ENCODE measurements around the gene CHD5.

CHD5 gene

DNA sequence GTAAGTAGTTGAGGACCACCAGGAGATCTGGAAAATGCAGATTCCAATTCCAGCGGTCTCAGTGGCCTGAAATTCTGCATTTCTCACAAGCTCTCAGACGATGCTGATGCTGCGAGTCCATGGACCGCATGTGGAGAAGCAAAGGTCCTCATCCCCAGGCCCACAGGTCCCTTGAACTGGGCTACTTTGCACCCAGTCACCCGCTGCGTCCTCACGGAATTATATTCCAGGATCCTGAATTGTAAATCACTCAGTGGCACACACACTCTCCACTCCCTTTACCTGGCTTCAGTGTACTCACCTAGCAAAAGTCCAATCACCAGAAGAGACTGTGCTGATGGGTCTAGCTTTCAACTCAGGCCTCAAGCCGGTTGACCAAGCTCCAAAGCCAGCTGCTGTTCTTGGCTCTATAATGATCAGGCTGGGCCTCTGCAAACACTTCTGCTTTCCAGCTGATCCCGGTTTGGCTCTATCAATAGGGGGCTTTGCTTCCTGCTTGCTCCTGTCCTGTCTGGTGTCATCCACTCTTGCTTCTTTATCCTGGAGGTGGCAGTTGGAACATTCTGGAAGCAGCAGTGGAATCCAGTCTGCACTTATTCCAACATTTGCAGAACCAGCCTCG is 20.2 kb upstream of the CHD5 start:
- TF ChIP-seq, protein P1, sequence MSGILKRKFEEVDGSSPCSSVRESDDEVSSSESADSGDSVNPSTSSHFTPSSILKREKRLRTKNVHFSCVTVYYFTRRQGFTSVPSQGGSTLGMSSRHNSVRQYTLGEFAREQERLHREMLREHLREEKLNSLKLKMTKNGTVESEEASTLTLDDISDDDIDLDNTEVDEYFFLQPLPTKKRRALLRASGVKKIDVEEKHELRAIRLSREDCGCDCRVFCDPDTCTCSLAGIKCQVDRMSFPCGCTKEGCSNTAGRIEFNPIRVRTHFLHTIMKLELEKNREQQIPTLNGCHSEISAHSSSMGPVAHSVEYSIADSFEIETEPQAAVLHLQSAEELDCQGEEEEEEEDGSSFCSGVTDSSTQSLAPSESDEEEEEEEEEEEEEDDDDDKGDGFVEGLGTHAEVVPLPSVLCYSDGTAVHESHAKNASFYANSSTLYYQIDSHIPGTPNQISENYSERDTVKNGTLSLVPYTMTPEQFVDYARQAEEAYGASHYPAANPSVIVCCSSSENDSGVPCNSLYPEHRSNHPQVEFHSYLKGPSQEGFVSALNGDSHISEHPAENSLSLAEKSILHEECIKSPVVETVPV (CRISPR knock-in tag; IDR thresholded peaks at IDR 0.05), result no peak
- TF ChIP-seq ZNF565 (CRISPR knock-in tag; conservative IDR thresholded peaks at IDR 0.05; ENCODE audit: low read depth), result no peak
- no peak for TF ChIP-seq OSR1 (CRISPR knock-in tag; IDR thresholded peaks at IDR 0.05)
- TF ChIP-seq, protein P2, sequence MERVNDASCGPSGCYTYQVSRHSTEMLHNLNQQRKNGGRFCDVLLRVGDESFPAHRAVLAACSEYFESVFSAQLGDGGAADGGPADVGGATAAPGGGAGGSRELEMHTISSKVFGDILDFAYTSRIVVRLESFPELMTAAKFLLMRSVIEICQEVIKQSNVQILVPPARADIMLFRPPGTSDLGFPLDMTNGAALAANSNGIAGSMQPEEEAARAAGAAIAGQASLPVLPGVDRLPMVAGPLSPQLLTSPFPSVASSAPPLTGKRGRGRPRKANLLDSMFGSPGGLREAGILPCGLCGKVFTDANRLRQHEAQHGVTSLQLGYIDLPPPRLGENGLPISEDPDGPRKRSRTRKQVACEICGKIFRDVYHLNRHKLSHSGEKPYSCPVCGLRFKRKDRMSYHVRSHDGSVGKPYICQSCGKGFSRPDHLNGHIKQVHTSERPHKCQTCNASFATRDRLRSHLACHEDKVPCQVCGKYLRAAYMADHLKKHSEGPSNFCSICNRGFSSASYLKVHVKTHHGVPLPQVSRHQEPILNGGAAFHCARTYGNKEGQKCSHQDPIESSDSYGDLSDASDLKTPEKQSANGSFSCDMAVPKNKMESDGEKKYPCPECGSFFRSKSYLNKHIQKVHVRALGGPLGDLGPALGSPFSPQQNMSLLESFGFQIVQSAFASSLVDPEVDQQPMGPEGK (CRISPR knock-in tag; IDR thresholded peaks at IDR 0.05; ENCODE audit: borderline replicate concordance), result no peak
- ATAC-seq, result no peak

DNA sequence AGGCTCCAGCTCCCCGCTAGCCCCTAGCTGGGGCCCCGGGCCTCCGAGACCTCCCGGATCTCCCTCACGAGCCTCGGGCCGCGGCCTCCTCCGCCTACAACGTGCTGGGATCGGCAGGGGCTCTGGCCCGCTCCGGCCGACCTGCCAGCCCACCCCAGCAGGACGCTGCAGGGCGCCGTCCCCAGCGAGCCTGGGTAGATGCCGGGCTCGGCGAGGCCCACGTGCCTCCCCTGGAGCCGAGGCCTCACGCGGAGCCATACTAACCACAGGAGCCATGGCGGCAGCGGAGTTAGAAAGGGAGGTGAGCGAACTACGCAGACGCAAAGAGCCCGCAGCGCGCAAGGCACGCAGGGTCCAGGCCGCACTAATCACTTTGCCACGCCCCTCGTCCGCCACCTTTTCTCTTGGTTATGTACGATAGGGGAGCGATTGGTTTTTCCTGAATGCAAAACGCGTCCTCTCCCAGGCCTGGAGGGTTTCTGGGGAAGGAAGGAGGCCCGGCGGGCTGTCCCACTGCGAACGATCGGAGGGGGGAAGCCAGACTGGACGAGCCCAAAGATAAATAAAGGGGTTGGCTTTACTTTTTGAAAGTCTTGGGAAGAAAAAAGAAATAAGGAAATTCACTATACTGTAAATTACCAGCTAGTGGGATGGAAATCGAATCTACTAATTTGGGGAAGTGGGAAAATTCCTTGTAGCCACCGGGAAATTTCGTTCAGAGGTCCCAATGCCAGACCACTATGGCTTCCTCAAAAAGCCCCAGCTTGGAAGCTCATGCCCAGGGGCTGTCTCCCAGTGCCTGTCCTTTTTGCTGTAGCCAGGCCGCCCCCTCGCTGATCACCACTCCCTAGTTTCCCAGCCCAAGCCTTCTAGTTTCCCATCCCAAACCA is 19.4 kb upstream of the CHD5 start, which contains the start of gene RPL22:
RPL22 (minus strand) TSS at position 298 of the 890 bp plus-strand sequence; CDS start at position 276, 22 bp downstream.
- ATAC-seq, result peak; percentile 98
- TF ChIP-seq, protein P2 (CRISPR knock-in tag; IDR thresholded peaks at IDR 0.05; ENCODE audit: borderline replicate concordance), result no peak
- 0 out of 2 replicates have a peak, but pooled peaks have one; percentile 14 for TF ChIP-seq ZFP3 (CRISPR knock-in tag; IDR thresholded peaks at IDR 0.05)

DNA sequence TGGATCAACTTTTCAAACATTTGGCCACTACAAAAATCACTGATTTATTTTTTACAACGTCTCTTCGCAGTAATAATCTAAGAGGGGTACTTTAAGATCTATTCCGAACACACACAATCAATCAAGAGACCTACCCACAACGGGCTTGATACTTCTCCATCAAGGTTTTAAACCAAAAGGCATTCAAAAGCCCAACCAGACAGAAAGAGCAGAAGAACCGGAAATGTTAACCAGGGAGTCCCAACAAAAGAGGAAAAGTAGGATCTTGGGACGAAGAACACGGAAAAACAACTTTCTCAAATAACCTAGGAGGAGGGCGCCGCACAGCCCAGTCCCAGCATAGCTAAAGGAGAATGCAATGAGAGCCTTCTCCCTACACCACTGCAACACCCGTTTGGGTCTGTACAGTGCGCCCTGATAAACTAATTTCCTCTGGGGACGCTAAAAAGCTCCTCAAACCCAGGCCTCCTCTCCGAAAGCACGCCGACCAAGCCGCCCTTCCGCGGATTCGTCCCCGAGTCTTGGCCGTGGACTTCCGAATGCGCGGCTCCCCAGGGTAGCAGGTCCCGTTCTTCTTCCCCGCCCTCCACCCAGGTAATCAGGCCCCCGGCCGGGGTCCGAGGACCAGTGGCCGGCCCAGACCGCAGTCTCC is 18.7 kb upstream of the CHD5 start:
- peak; percentile 57 for ATAC-seq
- TF ChIP-seq, protein P3, sequence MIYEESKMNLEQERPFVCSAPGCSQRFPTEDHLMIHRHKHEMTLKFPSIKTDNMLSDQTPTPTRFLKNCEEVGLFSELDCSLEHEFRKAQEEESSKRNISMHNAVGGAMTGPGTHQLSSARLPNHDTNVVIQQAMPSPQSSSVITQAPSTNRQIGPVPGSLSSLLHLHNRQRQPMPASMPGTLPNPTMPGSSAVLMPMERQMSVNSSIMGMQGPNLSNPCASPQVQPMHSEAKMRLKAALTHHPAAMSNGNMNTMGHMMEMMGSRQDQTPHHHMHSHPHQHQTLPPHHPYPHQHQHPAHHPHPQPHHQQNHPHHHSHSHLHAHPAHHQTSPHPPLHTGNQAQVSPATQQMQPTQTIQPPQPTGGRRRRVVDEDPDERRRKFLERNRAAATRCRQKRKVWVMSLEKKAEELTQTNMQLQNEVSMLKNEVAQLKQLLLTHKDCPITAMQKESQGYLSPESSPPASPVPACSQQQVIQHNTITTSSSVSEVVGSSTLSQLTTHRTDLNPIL (CRISPR knock-in tag; IDR thresholded peaks at IDR 0.05; ENCODE audit: low read depth), result no peak
- no peak for TF ChIP-seq ZNF70 (CRISPR knock-in tag; IDR thresholded peaks at IDR 0.05)
- no peak for TF ChIP-seq PPARA (CRISPR knock-in tag; IDR thresholded peaks at IDR 0.05; ENCODE audit: borderline replicate concordance)
- no peak for TF ChIP-seq TCF4 (CRISPR knock-in tag; IDR thresholded peaks at IDR 0.05; ENCODE audit: borderline replicate concordance)
- TF ChIP-seq, protein P2 (CRISPR knock-in tag; IDR thresholded peaks at IDR 0.05; ENCODE audit: borderline replicate concordance), result no peak
- TF ChIP-seq, protein P4, sequence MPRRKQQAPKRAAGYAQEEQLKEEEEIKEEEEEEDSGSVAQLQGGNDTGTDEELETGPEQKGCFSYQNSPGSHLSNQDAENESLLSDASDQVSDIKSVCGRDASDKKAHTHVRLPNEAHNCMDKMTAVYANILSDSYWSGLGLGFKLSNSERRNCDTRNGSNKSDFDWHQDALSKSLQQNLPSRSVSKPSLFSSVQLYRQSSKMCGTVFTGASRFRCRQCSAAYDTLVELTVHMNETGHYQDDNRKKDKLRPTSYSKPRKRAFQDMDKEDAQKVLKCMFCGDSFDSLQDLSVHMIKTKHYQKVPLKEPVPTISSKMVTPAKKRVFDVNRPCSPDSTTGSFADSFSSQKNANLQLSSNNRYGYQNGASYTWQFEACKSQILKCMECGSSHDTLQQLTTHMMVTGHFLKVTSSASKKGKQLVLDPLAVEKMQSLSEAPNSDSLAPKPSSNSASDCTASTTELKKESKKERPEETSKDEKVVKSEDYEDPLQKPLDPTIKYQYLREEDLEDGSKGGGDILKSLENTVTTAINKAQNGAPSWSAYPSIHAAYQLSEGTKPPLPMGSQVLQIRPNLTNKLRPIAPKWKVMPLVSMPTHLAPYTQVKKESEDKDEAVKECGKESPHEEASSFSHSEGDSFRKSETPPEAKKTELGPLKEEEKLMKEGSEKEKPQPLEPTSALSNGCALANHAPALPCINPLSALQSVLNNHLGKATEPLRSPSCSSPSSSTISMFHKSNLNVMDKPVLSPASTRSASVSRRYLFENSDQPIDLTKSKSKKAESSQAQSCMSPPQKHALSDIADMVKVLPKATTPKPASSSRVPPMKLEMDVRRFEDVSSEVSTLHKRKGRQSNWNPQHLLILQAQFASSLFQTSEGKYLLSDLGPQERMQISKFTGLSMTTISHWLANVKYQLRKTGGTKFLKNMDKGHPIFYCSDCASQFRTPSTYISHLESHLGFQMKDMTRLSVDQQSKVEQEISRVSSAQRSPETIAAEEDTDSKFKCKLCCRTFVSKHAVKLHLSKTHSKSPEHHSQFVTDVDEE (CRISPR knock-in tag; IDR thresholded peaks at IDR 0.05), result no peak
- TF ChIP-seq RARB (CRISPR knock-in tag; IDR thresholded peaks at IDR 0.05), result no peak
- no peak for TF ChIP-seq ESRRG (CRISPR knock-in tag; IDR thresholded peaks at IDR 0.05)
- no peak for TF ChIP-seq ZFP3 (CRISPR knock-in tag; IDR thresholded peaks at IDR 0.05)
- TF ChIP-seq TOX (CRISPR knock-in tag; IDR thresholded peaks at IDR 0.05; ENCODE audit: borderline replicate concordance), result no peak
- TF ChIP-seq OSR1 (CRISPR knock-in tag; IDR thresholded peaks at IDR 0.05), result no peak
- no peak for TF ChIP-seq GLIS3 (CRISPR knock-in tag; IDR thresholded peaks at IDR 0.05)
- TF ChIP-seq ISL1 (CRISPR knock-in tag; IDR thresholded peaks at IDR 0.05), result no peak
- TF ChIP-seq CSDC2 (CRISPR knock-in tag; IDR thresholded peaks at IDR 0.05), result no peak
- TF ChIP-seq ZNF565 (CRISPR knock-in tag; conservative IDR thresholded peaks at IDR 0.05; ENCODE audit: low read depth), result no peak

All from SK-N-SH treated with all-trans-retinoic acid at 6 μM for 48 hours (cell line).